ENCODE data around the gene ZNF638. TPM values are rescaled to one million over a fixed set of nuclear protein-coding genes. Genes with fewer than 3 reads are reported as not detected.

The ZNF638 gene
- total RNA-seq, 1 donor from 2014 or later, result 211 TPM

DNA sequence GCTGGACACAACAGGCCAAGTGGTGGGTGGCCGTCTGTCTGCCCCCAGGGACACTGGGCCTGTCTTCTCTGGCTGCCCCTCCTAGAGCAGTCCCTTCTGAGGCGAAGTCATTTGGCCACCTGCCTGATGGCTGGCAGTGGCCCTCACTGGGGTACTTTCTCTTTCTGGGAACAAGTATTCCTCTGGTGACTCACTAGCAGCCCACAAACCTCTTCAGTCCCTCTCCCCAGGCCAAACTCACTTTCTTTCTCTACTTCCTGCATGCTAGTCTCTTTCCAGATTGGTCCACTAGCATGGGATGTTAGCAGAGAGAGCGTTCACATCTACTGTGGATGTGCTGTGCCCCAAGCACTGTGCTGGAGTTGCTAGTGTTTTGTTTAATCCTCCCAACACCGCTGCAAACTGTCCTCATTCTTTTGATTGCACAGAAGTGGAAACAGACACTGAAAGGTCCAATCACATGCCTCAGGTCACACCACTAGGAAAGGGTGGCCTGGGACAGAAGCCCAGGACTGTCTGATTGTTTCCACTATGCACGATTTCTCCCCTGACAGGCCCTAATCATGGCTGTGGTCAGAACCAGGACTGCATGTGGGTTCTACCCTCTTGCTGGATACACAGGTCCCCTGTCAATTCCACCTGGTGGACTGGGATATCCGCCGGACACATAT is 127.0 kb downstream of the ZNF638 start:
- DNase-seq, result no peak
- Mint-ChIP-seq H3K9me3 (ENCODE audit: unreplicated experiment) (peaks cover 10% of the 10 kb centered on the region), H3K4me1 (ENCODE audit: low read depth, unreplicated experiment) (peaks cover 43% of the 10 kb centered on the region), H3K27me3 (ENCODE audit: unreplicated experiment) (peaks cover 13% of the 10 kb centered on the region), H3K36me3 (ENCODE audit: unreplicated experiment) (peaks cover 5% of the 10 kb centered on the region), H3K4me3 (ENCODE audit: unreplicated experiment) (no peak overlapping the region), H3K27ac (ENCODE audit: unreplicated experiment) (no peak overlapping the region)
- TF ChIP-seq, protein P1, sequence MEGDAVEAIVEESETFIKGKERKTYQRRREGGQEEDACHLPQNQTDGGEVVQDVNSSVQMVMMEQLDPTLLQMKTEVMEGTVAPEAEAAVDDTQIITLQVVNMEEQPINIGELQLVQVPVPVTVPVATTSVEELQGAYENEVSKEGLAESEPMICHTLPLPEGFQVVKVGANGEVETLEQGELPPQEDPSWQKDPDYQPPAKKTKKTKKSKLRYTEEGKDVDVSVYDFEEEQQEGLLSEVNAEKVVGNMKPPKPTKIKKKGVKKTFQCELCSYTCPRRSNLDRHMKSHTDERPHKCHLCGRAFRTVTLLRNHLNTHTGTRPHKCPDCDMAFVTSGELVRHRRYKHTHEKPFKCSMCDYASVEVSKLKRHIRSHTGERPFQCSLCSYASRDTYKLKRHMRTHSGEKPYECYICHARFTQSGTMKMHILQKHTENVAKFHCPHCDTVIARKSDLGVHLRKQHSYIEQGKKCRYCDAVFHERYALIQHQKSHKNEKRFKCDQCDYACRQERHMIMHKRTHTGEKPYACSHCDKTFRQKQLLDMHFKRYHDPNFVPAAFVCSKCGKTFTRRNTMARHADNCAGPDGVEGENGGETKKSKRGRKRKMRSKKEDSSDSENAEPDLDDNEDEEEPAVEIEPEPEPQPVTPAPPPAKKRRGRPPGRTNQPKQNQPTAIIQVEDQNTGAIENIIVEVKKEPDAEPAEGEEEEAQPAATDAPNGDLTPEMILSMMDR (IDR thresholded peaks at IDR 0.05; ENCODE audit: partially characterized antibody, unreplicated experiment), result no peak

DNA sequence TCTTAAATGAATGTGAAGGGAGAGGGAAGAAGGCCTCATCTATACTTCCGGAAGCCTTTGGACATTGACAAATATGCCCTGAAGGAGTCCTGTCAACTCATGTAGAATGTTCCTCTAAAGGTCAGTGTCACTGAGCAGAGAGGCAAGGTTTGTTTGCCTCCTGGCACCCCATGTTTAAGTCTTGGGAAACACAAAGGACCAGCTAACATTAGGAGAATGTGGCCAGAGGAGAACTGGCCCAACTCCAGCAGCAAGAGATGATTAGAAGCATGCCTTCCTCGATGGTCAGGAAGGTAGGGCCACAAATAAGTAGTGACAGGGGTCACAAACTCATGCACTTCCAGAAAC is 127.5 kb downstream of the ZNF638 start:
- no peak overlapping the region for H3K4me3 Mint-ChIP-seq (ENCODE audit: unreplicated experiment)
- H3K27me3 Mint-ChIP-seq (ENCODE audit: unreplicated experiment), result peaks cover 13% of the 10 kb centered on the region
- no peak for DNase-seq
- TF ChIP-seq, protein P1 (IDR thresholded peaks at IDR 0.05; ENCODE audit: partially characterized antibody, unreplicated experiment), result no peak
- H3K27ac Mint-ChIP-seq (ENCODE audit: unreplicated experiment), result no peak overlapping the region
- H3K9me3 Mint-ChIP-seq (ENCODE audit: unreplicated experiment), result peaks cover 10% of the 10 kb centered on the region
- H3K4me1 Mint-ChIP-seq (ENCODE audit: low read depth, unreplicated experiment), result peaks cover 43% of the 10 kb centered on the region
- H3K36me3 Mint-ChIP-seq (ENCODE audit: unreplicated experiment), result peaks cover 5% of the 10 kb centered on the region

- no peak for DNase-seq
- Mint-ChIP-seq H3K4me1 (ENCODE audit: low read depth, unreplicated experiment) (peaks cover 34% of the 10 kb centered on the region), H3K27ac (ENCODE audit: unreplicated experiment) (peak overlapping the region; percentile 10), H3K9me3 (ENCODE audit: unreplicated experiment) (peaks cover 3% of the 10 kb centered on the region), H3K36me3 (ENCODE audit: unreplicated experiment) (peaks cover 5% of the 10 kb centered on the region), H3K27me3 (ENCODE audit: unreplicated experiment) (peaks cover 7% of the 10 kb centered on the region), H3K4me3 (ENCODE audit: unreplicated experiment) (no peak overlapping the region)
- TF ChIP-seq, protein P1 (IDR thresholded peaks at IDR 0.05; ENCODE audit: partially characterized antibody, unreplicated experiment), result no peak
Observed at GRCh38 chr2:71460056-71460455, 128.5 kb downstream of the ZNF638 start.

DNA sequence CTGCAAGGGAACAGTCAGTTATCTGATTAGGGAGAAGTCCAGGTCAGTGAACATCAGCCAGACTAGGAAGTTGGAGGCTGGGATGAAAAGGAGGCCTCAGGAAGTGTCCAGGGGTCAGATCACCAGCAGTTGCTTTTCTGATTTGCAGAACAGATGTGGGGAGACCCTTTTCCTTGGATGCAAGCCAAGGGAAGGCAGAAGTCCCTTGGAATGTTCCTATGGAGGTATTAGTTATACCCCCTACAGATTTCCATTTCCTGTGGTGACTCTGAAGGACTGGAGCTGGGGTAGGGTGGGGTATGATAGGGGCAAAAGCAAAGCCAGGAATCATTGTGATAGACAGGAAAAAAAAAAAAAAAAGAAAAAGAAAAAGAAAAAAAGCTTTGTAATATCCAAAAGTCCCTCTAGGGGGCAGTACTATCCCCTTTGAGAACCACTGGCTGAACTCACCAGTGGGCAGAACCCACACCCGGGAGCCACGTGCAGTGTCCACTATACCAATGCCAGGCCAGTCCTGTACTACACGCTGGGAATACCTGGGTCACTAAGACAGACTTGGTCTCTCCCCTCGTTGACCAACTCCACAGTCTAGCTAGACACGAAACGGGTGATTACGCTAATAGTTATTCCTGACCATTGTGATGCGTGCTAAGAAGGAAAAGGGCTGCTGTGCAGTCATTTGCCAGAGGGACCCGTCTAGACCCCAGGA is 129.2 kb downstream of the ZNF638 start:
- peaks cover 5% of the 10 kb centered on the region for H3K36me3 Mint-ChIP-seq (ENCODE audit: unreplicated experiment)
- TF ChIP-seq, protein P1 (IDR thresholded peaks at IDR 0.05; ENCODE audit: partially characterized antibody, unreplicated experiment), result peak; percentile 88

GRCh38 chr2:71461304-71461671 is 129.7 kb downstream of the ZNF638 start:
- peaks cover 5% of the 10 kb centered on the region for H3K36me3 Mint-ChIP-seq (ENCODE audit: unreplicated experiment)
- no peak for DNase-seq
- TF ChIP-seq, protein P1 (IDR thresholded peaks at IDR 0.05; ENCODE audit: partially characterized antibody, unreplicated experiment), result no peak
- peaks cover 3% of the 10 kb centered on the region for H3K9me3 Mint-ChIP-seq (ENCODE audit: unreplicated experiment)
- H3K4me3 Mint-ChIP-seq (ENCODE audit: unreplicated experiment), result no peak overlapping the region
- peaks cover 4% of the 10 kb centered on the region for H3K27me3 Mint-ChIP-seq (ENCODE audit: unreplicated experiment)
- peak overlapping the region; percentile 44 for H3K27ac Mint-ChIP-seq (ENCODE audit: unreplicated experiment)
- peaks cover 23% of the 10 kb centered on the region for H3K4me1 Mint-ChIP-seq (ENCODE audit: low read depth, unreplicated experiment)

More for the DNA sequence above, 129.2 kb downstream of the ZNF638 start:
- no peak for DNase-seq
- Mint-ChIP-seq H3K4me3 (ENCODE audit: unreplicated experiment) (no peak overlapping the region), H3K9me3 (ENCODE audit: unreplicated experiment) (peaks cover 3% of the 10 kb centered on the region), H3K27ac (ENCODE audit: unreplicated experiment) (no peak overlapping the region), H3K27me3 (ENCODE audit: unreplicated experiment) (peaks cover 7% of the 10 kb centered on the region), H3K4me1 (ENCODE audit: low read depth, unreplicated experiment) (peaks cover 28% of the 10 kb centered on the region)

Measured in glutamatergic neuron (in vitro differentiated cells).